Testis (tissue), 3 donors: ENCODE data around the gene RAB11FIP3. TPM values are rescaled to one million over a fixed set of nuclear protein-coding genes. Genes with fewer than 3 reads are reported as not detected.
A peak's percentile ranks its signal among the peaks of the same experiment; 100 is the strongest.

Source experiments
- DNase-seq: peaks from one replicate; pipeline ENCODE4 v3.0.0-alpha.2; 2019
- H3K27ac ChIP-seq, 2 donors: fragments of 200-600 bp; sonication (generic); one replicate each; pipeline ENCODE4 v1.5.1; 2019
- H3K27me3 ChIP-seq: fragments of 200-600 bp; sonication (generic); one replicate; pipeline ENCODE4 v1.5.1; 2019
- H3K36me3 ChIP-seq: fragments of 200-600 bp; sonication (generic); one replicate; pipeline ENCODE4 v1.5.1; 2017; ENCODE audit warnings: low read depth; ENCODE audit errors: missing control alignments
- H3K4me1 ChIP-seq: fragments of 200-600 bp; sonication (generic); one replicate; pipeline ENCODE4 v1.5.1; 2019
- H3K4me3 ChIP-seq, 2 donors: fragments of 200-600 bp; sonication (generic); one replicate each; pipeline ENCODE4 v1.5.1; 2017 to 2019
- H3K9me3 ChIP-seq: fragments of 200-600 bp; sonication (generic); one replicate; pipeline ENCODE4 v1.5.1; 2017
- POLR2A ChIP-seq: fragments of 450-650 bp; IDR thresholded peaks from one replicate; pipeline ENCODE4 v1.6.1; 2017; ENCODE audit warnings: antibody characterized with exemption, mild to moderate bottlenecking, moderate library complexity
- WGBS, 2 donors: methylation state at CpG; one replicate each; pipeline ENCODE4 v1.1.5; 2018; 5-methylcytosine and 5-hydroxymethylcytosine counted together
- intact Hi-C: fragments of 100-400 bp; cut with DNase I; formaldehyde crosslinking; loops from one replicate; pipeline ENCODE4 v1.15.1; 2023; ENCODE audit warnings: low total_unique reads
- polyA plus RNA-seq: library from polyadenylated mRNA; stranded (reverse); fragments of 350-450 nt; fragmentation: Illumina TruSeq; extraction: RNeasy Lipid Tissue Mini Kit (QIAGEN cat#74804); gene quantifications from one replicate; pipeline ENCODE4 v1.2.3, GENCODE V29; 2014; ENCODE audit warnings: low read depth, low replicate concordance; ENCODE audit not compliant: insufficient read depth
- total RNA-seq, 2 donors: library from RNA; depleted of rRNA; stranded (reverse); fragments of >200 nt; gene quantifications; one replicate each; pipeline ENCODE4 v1.2.3, GENCODE V29; 2016
- TF ChIP-seq, protein P1 (sequence below), 3 experiments: fragments of 450-650 bp in 2 of 3; fragments of 200-600 bp in 1 of 3; sonication (generic) in 1 of 3; IDR thresholded peaks; one replicate each; pipeline ENCODE4 v1.5.1; 2016 to 2019; ENCODE audit warnings: antibody characterized with exemption in 3 of 3, mild to moderate bottlenecking in 2 of 3, moderate library complexity in 1 of 3

Gene RAB11FIP3
- total and polyA plus RNA-seq, 3 donors from 2014 or later = 61.7 to 186 (median 166) TPM

DNA sequence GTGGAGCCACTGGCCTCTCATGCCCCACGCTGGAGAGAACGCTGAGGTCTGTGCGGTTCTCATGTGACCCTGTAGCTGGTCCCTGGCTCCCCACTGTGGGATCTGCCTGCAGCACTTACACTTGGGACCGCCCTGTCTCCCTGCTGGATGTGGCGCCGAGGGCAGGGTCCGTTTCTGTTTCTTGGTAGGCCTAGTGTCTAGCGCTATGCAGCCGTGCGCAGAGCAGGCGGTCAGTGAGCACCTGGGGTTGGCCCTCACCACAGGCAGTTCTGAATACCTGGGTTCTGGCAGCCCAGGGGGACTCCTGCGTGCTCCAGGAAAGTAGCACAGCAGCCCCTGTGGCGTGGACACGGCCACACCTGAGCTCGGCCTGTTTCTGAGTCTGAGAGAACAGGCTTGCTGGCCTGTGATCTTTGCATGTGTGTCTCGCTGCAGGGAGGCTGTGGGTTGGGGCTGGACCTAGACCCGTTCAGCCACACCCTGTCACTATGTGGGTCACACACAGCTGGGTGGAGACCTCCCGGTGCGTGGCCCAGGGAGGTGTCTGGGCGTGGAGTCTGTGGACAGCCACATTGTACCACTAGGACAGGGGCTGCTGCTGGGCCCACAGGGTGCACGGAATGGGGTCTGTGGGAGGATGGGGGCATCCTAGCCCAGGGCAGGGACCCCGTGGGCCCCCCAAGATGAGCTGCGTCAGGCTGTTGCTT, 104.8 kb downstream of the RAB11FIP3 start:
- H3K27me3 ChIP-seq = no peaks in the 10 kb centered on the region
- TF ChIP-seq, protein P1, sequence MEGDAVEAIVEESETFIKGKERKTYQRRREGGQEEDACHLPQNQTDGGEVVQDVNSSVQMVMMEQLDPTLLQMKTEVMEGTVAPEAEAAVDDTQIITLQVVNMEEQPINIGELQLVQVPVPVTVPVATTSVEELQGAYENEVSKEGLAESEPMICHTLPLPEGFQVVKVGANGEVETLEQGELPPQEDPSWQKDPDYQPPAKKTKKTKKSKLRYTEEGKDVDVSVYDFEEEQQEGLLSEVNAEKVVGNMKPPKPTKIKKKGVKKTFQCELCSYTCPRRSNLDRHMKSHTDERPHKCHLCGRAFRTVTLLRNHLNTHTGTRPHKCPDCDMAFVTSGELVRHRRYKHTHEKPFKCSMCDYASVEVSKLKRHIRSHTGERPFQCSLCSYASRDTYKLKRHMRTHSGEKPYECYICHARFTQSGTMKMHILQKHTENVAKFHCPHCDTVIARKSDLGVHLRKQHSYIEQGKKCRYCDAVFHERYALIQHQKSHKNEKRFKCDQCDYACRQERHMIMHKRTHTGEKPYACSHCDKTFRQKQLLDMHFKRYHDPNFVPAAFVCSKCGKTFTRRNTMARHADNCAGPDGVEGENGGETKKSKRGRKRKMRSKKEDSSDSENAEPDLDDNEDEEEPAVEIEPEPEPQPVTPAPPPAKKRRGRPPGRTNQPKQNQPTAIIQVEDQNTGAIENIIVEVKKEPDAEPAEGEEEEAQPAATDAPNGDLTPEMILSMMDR (IDR thresholded peaks at IDR 0.05) = no peak
- no peak for TF ChIP-seq POLR2A
- H3K4me3 ChIP-seq = no peak overlapping the region
- no peaks in the 10 kb centered on the region for H3K9me3 ChIP-seq
- no peak overlapping the region for H3K27ac ChIP-seq
- intact Hi-C loops = no loop called here
- no peak for DNase-seq
- no peaks in the 10 kb centered on the region for H3K36me3 ChIP-seq
- H3K4me1 ChIP-seq = peaks cover 41% of the 10 kb centered on the region
- WGBS, 2 donors = 90 to 96% methylated on average over 13 to 23 of the region's 23 CpGs

DNA sequence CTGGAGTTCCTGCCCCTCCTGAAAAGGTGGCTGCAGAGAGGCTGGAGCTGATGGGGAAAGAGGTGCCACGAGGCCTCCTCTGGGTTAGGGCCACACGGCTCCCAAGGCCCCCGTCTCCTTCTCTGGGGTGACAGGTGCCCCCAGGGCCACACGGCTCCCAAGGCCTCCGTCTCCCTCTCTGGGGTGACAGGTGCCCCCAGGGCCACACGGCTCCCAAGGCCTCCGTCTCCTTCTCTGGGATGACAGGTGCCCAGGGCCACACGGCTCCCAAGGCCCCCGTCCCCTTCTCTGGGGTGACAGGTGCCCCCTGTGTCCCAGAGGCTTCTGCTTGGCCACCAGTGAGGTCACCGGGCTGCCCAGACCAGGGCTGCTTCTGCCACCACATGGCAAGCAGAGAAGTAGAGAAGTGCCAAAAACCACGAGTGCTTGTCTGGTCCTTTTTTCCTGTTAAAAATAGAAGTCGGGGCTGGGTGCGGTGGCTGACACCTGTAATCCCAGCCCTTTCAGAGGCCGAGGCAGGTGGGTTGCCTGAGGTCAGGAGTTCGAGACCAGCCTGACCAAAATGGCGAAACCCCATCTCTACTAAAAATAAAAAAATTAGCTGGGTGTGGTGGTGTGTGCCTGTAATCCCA, 106.2 kb downstream of the RAB11FIP3 start:
- Histone ChIP-seq H3K27me3 (no peaks in the 10 kb centered on the region), H3K4me3 (no peak overlapping the region), H3K4me1 (peaks cover 30% of the 10 kb centered on the region), H3K36me3 (no peaks in the 10 kb centered on the region), H3K9me3 (no peaks in the 10 kb centered on the region), H3K27ac (no peak overlapping the region)
- WGBS, 2 donors = 90 to 96% methylated on average over 15 to 16 of the region's 16 CpGs
- no peak for DNase-seq
- intact Hi-C loops = no loop called here
- TF ChIP-seq, protein P1 (IDR thresholded peaks at IDR 0.05) = no peak
- TF ChIP-seq POLR2A = no peak

DNA sequence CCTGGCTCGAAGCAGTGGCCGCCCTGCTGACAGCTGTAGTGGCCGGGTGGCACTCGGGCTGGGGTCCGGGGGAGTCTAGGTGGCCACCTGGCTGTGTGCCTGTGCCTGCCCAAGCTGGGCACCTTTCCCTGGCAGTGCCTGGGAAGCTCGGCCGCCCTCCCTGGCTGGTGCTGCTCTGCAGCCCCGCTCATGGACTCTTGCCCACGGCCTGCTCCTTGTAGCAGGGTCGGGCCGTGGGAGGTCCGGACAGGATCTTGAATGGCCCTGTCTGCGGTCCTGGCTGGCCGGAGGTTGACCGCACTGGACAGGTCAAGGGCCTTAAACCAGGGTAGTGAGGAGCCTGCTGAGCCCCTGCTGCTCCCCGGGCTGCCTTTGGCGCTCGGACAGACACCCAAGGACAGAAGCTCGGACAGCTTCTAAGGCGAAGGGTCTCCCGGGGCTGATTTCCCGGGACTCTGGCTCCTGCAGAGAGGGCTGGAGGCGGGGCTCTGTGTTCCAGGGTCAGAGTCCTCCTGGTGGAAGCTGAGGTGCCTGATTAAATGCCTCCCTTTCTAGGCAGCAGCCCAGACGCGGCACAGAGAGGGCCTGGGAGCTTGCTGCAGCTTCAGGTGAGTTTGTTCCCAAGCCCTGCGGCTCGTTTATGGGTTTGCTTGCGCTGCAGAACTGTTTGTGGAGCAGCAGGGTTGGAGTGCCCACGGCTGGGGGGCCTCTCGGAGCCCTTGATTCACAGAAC, 108.1 kb downstream of the RAB11FIP3 start:
- peak; percentile 70 for DNase-seq
- no peaks in the 10 kb centered on the region for H3K27me3 ChIP-seq
- no peak overlapping the region for H3K4me3 ChIP-seq
- no peak for TF ChIP-seq POLR2A
- TF ChIP-seq, protein P1 (IDR thresholded peaks at IDR 0.05) = no peak
- intact Hi-C loops = no loop called here
- no peaks in the 10 kb centered on the region for H3K9me3 ChIP-seq
- H3K36me3 ChIP-seq = no peaks in the 10 kb centered on the region
- H3K4me1 ChIP-seq = peaks cover 28% of the 10 kb centered on the region
- H3K27ac ChIP-seq = no peak overlapping the region
- 38 to 64% methylated on average over 13 to 27 of the region's 30 CpGs for WGBS, 2 donors

DNA sequence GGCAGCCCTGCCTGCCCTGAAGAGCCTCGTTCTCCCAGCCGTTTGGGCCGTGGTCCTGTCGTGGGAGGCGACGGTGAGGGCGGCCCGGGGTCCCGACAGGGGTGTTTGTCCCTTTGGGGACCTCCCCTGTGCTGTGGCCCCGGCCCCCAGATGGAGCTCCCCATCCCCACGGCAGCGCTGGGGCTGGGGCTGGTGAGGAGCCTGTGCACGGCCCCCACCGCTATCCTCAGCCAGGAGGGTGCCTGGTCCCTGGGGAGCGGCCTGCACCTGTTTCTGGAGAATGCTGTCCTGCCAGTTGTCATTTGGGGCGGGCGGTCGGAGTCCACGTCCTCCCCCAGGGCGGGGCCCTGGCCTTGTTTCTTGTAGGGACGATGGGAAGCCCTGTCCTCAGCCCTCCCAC, 108.7 kb downstream of the RAB11FIP3 start:
- H3K4me1 ChIP-seq = peaks cover 22% of the 10 kb centered on the region
- no peak overlapping the region for H3K4me3 ChIP-seq
- no peak overlapping the region for H3K27ac ChIP-seq
- 63 to 87% methylated on average over 11 to 21 of the region's 21 CpGs for WGBS, 2 donors
- no peaks in the 10 kb centered on the region for H3K36me3 ChIP-seq
- no peaks in the 10 kb centered on the region for H3K27me3 ChIP-seq
- TF ChIP-seq, protein P1 (IDR thresholded peaks at IDR 0.05) = no peak
- no peak for TF ChIP-seq POLR2A
- H3K9me3 ChIP-seq = no peaks in the 10 kb centered on the region
- DNase-seq = no peak
- intact Hi-C loops = no loop called here
